ENCODE results near the gene POLR3H.
"Not testable (repeated sequence)": the region's sequence is repeated elsewhere in the genome, so short reads cannot be mapped to it uniquely, and the experiment has no call there.

The POLR3H gene, protein sequence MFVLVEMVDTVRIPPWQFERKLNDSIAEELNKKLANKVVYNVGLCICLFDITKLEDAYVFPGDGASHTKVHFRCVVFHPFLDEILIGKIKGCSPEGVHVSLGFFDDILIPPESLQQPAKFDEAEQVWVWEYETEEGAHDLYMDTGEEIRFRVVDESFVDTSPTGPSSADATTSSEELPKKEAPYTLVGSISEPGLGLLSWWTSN

GRCh38 chr22:41543854-41544670 lies at the start of gene POLR3H:
TSS of gene POLR3H (minus strand) at chr22:41544470. CDS start at chr22:41544101, 369 bp downstream.
- H3K9me3 Mint-ChIP-seq = no peaks in the 10 kb centered on the region
- H3K27me3 Mint-ChIP-seq = no peaks in the 10 kb centered on the region
- peaks cover 30% of the 10 kb centered on the region for H3K36me3 Mint-ChIP-seq (ENCODE audit: low read depth)
- H3K27ac Mint-ChIP-seq = peak within 1 kb of the TSS; percentile 93
- H3K4me3 Mint-ChIP-seq = peak within 1 kb of the TSS; percentile 94
- H3K4me1 Mint-ChIP-seq (ENCODE audit: low read depth) = peaks cover 42% of the 10 kb centered on the region

DNA sequence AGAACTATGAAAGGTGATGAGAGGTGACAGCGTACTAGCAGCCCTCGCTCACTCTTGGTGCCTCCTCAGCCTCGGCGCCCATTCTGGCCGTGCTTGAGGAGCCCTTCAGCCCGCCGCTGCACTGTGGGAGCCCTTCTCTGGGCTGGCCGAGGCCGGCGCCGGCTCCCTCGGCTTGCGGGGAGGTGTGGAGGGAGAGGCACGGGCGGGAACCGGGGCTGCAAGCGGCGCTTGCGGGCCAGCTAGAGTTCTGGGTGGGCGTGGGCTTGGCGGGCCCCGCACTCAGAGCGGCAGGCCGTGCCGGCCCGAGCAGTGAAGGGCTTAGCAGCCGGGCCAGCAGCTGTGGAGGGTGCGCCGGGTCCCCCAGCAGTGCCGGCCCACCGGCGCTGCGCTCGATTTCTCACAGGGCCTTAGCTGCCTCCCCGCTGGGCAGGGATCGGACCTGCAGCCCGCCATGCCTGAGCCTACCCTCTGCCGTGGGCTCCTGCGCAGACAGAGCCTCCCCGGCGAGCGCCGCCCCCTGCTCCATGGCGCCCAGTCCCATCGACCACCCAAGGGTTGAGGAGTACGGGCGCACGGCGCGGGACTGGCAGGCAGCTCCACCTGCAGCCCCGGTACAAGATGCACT lies 49.2 kb upstream of the POLR3H start:
- not testable (repeated sequence) for H3K27ac Mint-ChIP-seq; H3K9me3 Mint-ChIP-seq; H3K27me3 Mint-ChIP-seq; H3K36me3 Mint-ChIP-seq (ENCODE audit: low read depth); H3K4me3 Mint-ChIP-seq; H3K4me1 Mint-ChIP-seq (ENCODE audit: low read depth)

- peaks cover 4% of the 10 kb centered on the region for H3K36me3 Mint-ChIP-seq (ENCODE audit: low read depth)
- no peaks in the 10 kb centered on the region for H3K27me3 Mint-ChIP-seq
- no peaks in the 10 kb centered on the region for H3K9me3 Mint-ChIP-seq
- peak within 1 kb of the TSS; percentile 84 for H3K27ac Mint-ChIP-seq
- H3K4me3 Mint-ChIP-seq = peak within 1 kb of the TSS; percentile 91
- peaks cover 16% of the 10 kb centered on the region for H3K4me1 Mint-ChIP-seq (ENCODE audit: low read depth)
Observed at GRCh38 chr22:41589391-41590241, 45.3 kb upstream of the POLR3H start, which contains the start of gene PMM1. TSS of gene PMM1 (minus strand) at chr22:41589840. CDS start at chr22:41589805, 35 bp downstream.

GRCh38 chr22:41587347-41587723 lies 43.1 kb upstream of the POLR3H start:
- Mint-ChIP-seq H3K27me3 (no peaks in the 10 kb centered on the region), H3K4me3 (no peak overlapping the region), H3K27ac (no peak overlapping the region), H3K36me3 (ENCODE audit: low read depth) (peaks cover 13% of the 10 kb centered on the region), H3K9me3 (no peaks in the 10 kb centered on the region), H3K4me1 (ENCODE audit: low read depth) (peaks cover 16% of the 10 kb centered on the region)

DNA sequence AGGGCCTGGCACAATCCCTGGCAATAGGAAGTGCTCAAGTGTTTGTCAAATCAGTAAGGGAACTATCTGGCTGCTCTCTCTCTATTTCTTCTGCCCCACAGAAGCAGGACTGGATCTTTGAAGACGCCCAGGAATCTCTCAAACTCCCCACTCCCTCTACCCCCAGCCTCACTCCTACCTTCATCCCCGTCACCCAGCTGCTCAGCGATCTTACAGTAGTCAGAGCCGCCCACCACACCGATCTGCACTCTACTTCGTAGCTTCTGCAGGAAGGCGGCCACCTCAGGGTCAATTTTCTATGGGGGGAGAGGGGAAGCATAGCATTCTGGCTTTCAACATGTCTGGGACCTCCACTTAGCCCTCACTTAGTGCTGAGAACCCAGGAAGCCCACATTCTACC lies 41.6 kb upstream of the POLR3H start:
- Mint-ChIP-seq H3K4me3 (no peak overlapping the region), H3K27me3 (no peaks in the 10 kb centered on the region), H3K4me1 (ENCODE audit: low read depth) (peaks cover 16% of the 10 kb centered on the region), H3K9me3 (no peaks in the 10 kb centered on the region), H3K27ac (no peak overlapping the region), H3K36me3 (ENCODE audit: low read depth) (peaks cover 13% of the 10 kb centered on the region)

DNA sequence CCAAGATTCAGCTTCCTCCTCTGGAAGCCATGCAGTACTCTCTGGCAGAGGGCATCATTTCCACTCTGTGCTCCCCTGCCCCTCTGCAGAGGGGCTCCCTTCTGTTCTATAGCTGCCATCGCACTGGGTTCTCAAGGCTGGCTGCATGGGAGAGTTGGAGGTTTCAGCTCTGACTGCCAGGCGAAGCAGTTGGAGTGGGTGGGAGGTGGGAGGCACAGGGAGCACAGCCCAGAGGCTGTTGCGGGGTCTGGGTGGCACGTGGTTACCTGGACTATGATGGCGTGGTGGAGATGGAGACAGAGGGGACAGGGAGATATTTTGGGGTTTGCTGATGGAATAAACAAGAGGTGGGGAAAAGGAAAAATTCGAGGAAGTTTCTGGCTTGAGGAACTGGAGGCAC lies 40.6 kb upstream of the POLR3H start:
- no peaks in the 10 kb centered on the region for H3K9me3 Mint-ChIP-seq
- H3K36me3 Mint-ChIP-seq (ENCODE audit: low read depth) = peaks cover 18% of the 10 kb centered on the region
- no peak overlapping the region for H3K4me3 Mint-ChIP-seq
- H3K4me1 Mint-ChIP-seq (ENCODE audit: low read depth) = peaks cover 16% of the 10 kb centered on the region
- H3K27ac Mint-ChIP-seq = no peak overlapping the region
- no peaks in the 10 kb centered on the region for H3K27me3 Mint-ChIP-seq

DNA sequence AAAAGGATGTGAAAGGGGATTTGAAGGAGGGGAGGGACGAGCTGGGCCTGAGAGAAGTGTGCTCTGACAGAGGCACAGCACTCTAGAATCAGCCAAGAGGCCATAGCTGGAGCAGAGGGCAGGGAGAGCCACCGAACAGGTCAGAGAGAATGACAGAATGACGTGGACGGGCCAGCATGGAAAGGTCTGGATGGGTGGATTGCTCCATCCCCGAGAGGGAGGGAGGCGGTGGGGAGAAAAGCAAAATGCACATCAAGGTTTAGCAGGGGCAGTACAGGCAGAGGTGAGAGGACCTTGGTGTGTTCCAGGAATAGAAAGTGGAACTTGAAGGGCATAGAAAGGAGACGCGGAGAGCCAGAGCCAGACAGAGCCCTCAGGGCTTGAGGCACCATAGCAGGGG lies 38.4 kb upstream of the POLR3H start:
- Mint-ChIP-seq H3K36me3 (ENCODE audit: low read depth) (peaks cover 18% of the 10 kb centered on the region), H3K4me1 (ENCODE audit: low read depth) (peaks cover 1% of the 10 kb centered on the region), H3K4me3 (no peak overlapping the region), H3K9me3 (no peaks in the 10 kb centered on the region), H3K27ac (no peak overlapping the region), H3K27me3 (no peaks in the 10 kb centered on the region)

- Mint-ChIP-seq H3K27me3 (no peaks in the 10 kb centered on the region), H3K4me1 (ENCODE audit: low read depth) (no peaks in the 10 kb centered on the region), H3K4me3 (no peak overlapping the region), H3K27ac (no peak overlapping the region), H3K9me3 (no peaks in the 10 kb centered on the region), H3K36me3 (ENCODE audit: low read depth) (peaks cover 20% of the 10 kb centered on the region)
Observed at GRCh38 chr22:41579997-41580355, 35.7 kb upstream of the POLR3H start.

GRCh38 chr22:41579297-41579996 lies 35.2 kb upstream of the POLR3H start:
- Mint-ChIP-seq H3K27ac (no peak overlapping the region), H3K36me3 (ENCODE audit: low read depth) (peaks cover 15% of the 10 kb centered on the region), H3K4me1 (ENCODE audit: low read depth) (no peaks in the 10 kb centered on the region), H3K27me3 (no peaks in the 10 kb centered on the region), H3K9me3 (no peaks in the 10 kb centered on the region), H3K4me3 (no peak overlapping the region)

- Mint-ChIP-seq H3K4me1 (ENCODE audit: low read depth) (no peaks in the 10 kb centered on the region), H3K4me3 (no peak overlapping the region), H3K27ac (no peak overlapping the region), H3K36me3 (ENCODE audit: low read depth) (peaks cover 13% of the 10 kb centered on the region), H3K27me3 (no peaks in the 10 kb centered on the region), H3K9me3 (no peaks in the 10 kb centered on the region)
Observed at GRCh38 chr22:41578818-41579217, 34.5 kb upstream of the POLR3H start.

DNA sequence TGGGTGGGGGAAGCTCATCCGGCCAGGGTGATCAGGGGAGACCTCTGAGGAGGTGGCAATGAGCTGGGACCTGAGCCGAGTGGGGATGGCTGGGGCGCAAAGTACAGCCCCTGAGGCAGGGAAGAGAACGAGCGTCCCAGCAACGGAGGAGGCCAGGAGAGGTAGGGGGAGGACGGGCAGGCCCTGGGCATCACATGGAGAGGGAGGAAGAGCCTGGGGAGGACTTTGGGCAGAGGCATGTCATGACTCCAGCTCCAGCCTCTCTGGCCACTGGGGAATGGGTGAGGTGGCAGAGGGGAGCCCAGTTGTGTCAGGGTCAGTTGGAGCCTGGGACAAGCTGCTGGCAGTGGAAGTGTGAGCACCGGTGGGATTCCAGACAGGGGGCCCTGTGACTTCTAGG lies 33.8 kb upstream of the POLR3H start:
- no peaks in the 10 kb centered on the region for H3K4me1 Mint-ChIP-seq (ENCODE audit: low read depth)
- no peak overlapping the region for H3K27ac Mint-ChIP-seq
- H3K9me3 Mint-ChIP-seq = no peaks in the 10 kb centered on the region
- H3K4me3 Mint-ChIP-seq = no peak overlapping the region
- H3K27me3 Mint-ChIP-seq = no peaks in the 10 kb centered on the region
- peaks cover 8% of the 10 kb centered on the region for H3K36me3 Mint-ChIP-seq (ENCODE audit: low read depth)

DNA sequence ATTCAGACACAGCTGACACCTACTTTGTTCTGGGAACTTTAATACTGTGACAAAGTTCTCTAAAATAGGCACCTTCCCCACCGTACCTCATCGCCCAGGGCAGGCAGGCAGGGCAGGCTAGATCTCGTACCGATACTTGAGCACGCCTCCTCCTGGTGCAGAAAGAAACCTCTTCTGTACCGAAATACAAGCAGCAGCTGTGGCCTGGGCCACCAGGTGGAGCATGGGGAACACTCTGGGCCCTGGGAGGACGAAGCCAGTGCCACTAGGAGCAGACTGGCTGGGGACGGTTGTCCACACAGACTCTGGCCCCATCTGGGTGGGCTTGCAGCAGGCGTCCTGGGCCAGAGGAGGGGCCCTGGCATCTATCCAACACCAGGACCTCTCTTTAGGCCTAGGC lies 32.6 kb upstream of the POLR3H start:
- Mint-ChIP-seq H3K27ac (no peak overlapping the region), H3K4me1 (ENCODE audit: low read depth) (no peaks in the 10 kb centered on the region), H3K9me3 (no peaks in the 10 kb centered on the region), H3K27me3 (no peaks in the 10 kb centered on the region), H3K36me3 (ENCODE audit: low read depth) (peaks cover 8% of the 10 kb centered on the region), H3K4me3 (no peak overlapping the region)

- no peak overlapping the region for H3K27ac Mint-ChIP-seq
- no peak overlapping the region for H3K4me3 Mint-ChIP-seq
- H3K4me1 Mint-ChIP-seq (ENCODE audit: low read depth) = no peaks in the 10 kb centered on the region
- H3K9me3 Mint-ChIP-seq = no peaks in the 10 kb centered on the region
- peaks cover 8% of the 10 kb centered on the region for H3K36me3 Mint-ChIP-seq (ENCODE audit: low read depth)
- H3K27me3 Mint-ChIP-seq = no peaks in the 10 kb centered on the region
Observed at GRCh38 chr22:41575533-41575932, 31.3 kb upstream of the POLR3H start.

DNA sequence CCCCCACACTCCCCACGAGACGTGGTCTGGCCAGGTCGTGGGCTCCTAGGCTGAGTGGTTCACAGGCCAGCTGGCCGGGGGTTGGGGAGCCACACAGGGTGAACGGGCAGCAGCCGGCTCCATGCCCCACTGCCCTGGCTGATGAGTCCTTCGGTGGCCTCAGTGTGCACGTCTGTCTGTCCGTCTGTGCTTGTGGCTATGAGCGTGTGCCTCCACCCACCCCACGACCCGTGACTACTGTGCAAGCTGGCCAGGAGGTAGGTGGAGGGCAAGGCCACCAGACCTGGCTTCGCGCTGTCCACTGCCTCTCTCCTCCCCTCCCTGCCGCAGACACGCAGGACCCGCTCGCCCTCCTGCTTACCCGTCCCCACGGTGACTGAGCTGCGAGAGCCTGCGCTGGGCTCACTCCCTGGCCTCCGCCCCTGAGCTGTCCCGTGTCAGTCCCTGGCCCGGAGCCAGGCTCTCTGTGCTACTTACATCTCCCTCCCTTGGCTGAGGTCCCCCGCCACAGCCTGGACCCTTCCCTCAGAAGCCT lies 30.6 kb upstream of the POLR3H start:
- no peaks in the 10 kb centered on the region for H3K9me3 Mint-ChIP-seq
- no peaks in the 10 kb centered on the region for H3K4me1 Mint-ChIP-seq (ENCODE audit: low read depth)
- H3K4me3 Mint-ChIP-seq = no peak overlapping the region

More for the DNA sequence above, 30.6 kb upstream of the POLR3H start:
- Mint-ChIP-seq H3K36me3 (ENCODE audit: low read depth) (peaks cover 3% of the 10 kb centered on the region), H3K27me3 (no peaks in the 10 kb centered on the region), H3K27ac (no peak overlapping the region)
